Activated CD4-positive, alpha-beta T cell treated with anti-CD3 and anti-CD28 coated beads for 36 hours (primary cell): ENCODE measurements around the gene KRT34. TPM values are rescaled to one million over a fixed set of nuclear protein-coding genes. Genes with fewer than 3 reads are reported as not detected.
A peak's percentile ranks its signal among the peaks of the same experiment; 100 is the strongest.

Experiments used
- ATAC-seq: fragments of 200-7000 bp; cut with Tn5 transposase; one replicate; pipeline ENCODE4 v1.10.0; 2021; ENCODE audit warnings: mild to moderate bottlenecking, moderate library complexity
- CTCF ChIA-PET: fragments of 350-600 bp; sonication (Branson Sonifier 250); formaldehyde crosslinking; loops from one replicate; lab custom pipeline; 2021; ENCODE audit warnings: antibody characterized with exemption; lab: Charles Lee
- POLR2A ChIA-PET: fragments of 350-600 bp; sonication (Branson Sonifier 250); formaldehyde crosslinking; loops from one replicate; lab custom pipeline; 2021; ENCODE audit warnings: antibody characterized with exemption, inconsistent platforms; lab: Charles Lee
- DNase-seq: peaks from one replicate; pipeline ENCODE4 v3.0.0-alpha.2; 2020
- H3K27ac Mint-ChIP-seq: one replicate; pipeline ENCODE4 v1.8.0; 2021; ENCODE audit warnings: mixed read lengths
- H3K27me3 Mint-ChIP-seq: one replicate; pipeline ENCODE4 v1.8.0; 2021; ENCODE audit warnings: mixed read lengths
- H3K36me3 Mint-ChIP-seq: one replicate; pipeline ENCODE4 v1.8.0; 2021; ENCODE audit warnings: low read depth, mixed read lengths
- H3K4me1 Mint-ChIP-seq: one replicate; pipeline ENCODE4 v1.8.0; 2021; ENCODE audit warnings: mixed read lengths
- H3K4me3 Mint-ChIP-seq: one replicate; pipeline ENCODE4 v1.8.0; 2021; ENCODE audit warnings: mild to moderate bottlenecking, moderate library complexity, mixed read lengths
- H3K9me3 Mint-ChIP-seq: one replicate; pipeline ENCODE4 v1.8.0; 2021; ENCODE audit warnings: low read depth, mixed read lengths
- intact Hi-C, 2 experiments: fragments of 100-400 bp; cut with DNase I in 1 of 2; cut with micrococcal nuclease in 1 of 2; formaldehyde crosslinking; loops; one replicate each; pipeline versions ENCODE4 v1.14.2 to v1.15.1; 2022 to 2024; cut with DNase I, micrococcal nuclease
- total RNA-seq, 2 experiments: library from RNA; stranded (reverse); gene quantifications; one replicate each; pipeline ENCODE4 v1.2.3, GENCODE V29; 2021

Gene KRT34
- total RNA-seq, 2 experiments from 2014 or later: not detected

- no peaks in the 10 kb centered on the region for H3K36me3 Mint-ChIP-seq
- POLR2A ChIA-PET: no interaction called here
- H3K4me1 Mint-ChIP-seq: no peaks in the 10 kb centered on the region
- CTCF ChIA-PET: interaction anchor here (0.8 to 3.4 kb wide), 9 partner anchors 9 to 547 kb away, joined by 3 to 13 read pairs (median 3); no protein-coding TSS in a partner anchor
- DNase-seq (no peak), ATAC-seq (no peak)
- no peaks in the 10 kb centered on the region for H3K9me3 Mint-ChIP-seq
- no peak overlapping the region for H3K4me3 Mint-ChIP-seq
- H3K27me3 Mint-ChIP-seq: no peaks in the 10 kb centered on the region
- H3K27ac Mint-ChIP-seq: no peak overlapping the region
- intact Hi-C loops: no loop called here
These were observed 35.5 kb upstream of the KRT34 start for GRCh38 chr17:41417576-41418015.

DNA sequence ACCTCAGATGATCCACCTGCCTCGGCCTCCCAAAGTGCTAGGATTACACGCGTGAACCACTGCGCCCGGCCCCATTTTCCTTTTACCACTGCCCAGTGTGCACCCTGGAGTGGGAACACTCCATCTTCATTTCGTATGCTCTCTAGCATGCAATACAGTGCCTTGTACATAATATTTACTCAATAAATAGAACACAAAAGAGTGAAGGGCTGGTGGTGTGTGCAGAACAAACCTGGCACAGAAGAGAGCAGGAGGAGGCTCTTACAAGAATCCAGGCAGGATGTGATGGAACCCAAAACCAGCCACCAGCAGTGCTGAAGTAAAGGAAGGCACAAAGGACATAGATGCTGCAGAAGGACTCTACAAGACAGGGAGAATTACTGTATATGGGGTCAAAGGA is 35.0 kb upstream of the KRT34 start:
- no peak for ATAC-seq
- no peak for DNase-seq
- intact Hi-C loops: no loop called here
- Mint-ChIP-seq H3K4me1 (no peaks in the 10 kb centered on the region), H3K9me3 (no peaks in the 10 kb centered on the region), H3K27me3 (no peaks in the 10 kb centered on the region), H3K36me3 (no peaks in the 10 kb centered on the region), H3K4me3 (no peak overlapping the region), H3K27ac (no peak overlapping the region)
- POLR2A ChIA-PET: no interaction called here
- CTCF ChIA-PET: interaction anchor here (1.0 to 3.4 kb wide), 7 partner anchors 9 to 77 kb away, joined by 3 to 13 read pairs (median 3); no protein-coding TSS in a partner anchor

GRCh38 chr17:41416479-41416878 is 34.4 kb upstream of the KRT34 start:
- intact Hi-C loops: no loop called here
- ChIA-PET CTCF (interaction anchor here (1.4 kb wide), 1 partner anchor 9 kb away, joined by 4 read pairs; no protein-coding TSS in a partner anchor), POLR2A (no interaction called here)
- no peak overlapping the region for H3K27ac Mint-ChIP-seq
- no peak for DNase-seq
- ATAC-seq: no peak
- no peaks in the 10 kb centered on the region for H3K36me3 Mint-ChIP-seq
- H3K4me3 Mint-ChIP-seq: no peak overlapping the region
- H3K4me1 Mint-ChIP-seq: no peaks in the 10 kb centered on the region
- H3K27me3 Mint-ChIP-seq: no peaks in the 10 kb centered on the region
- H3K9me3 Mint-ChIP-seq: no peaks in the 10 kb centered on the region

- no peak overlapping the region for H3K4me3 Mint-ChIP-seq
- H3K27ac Mint-ChIP-seq: no peak overlapping the region
- POLR2A ChIA-PET: no interaction called here
- ATAC-seq: no peak
- H3K9me3 Mint-ChIP-seq: no peaks in the 10 kb centered on the region
- no peaks in the 10 kb centered on the region for H3K36me3 Mint-ChIP-seq
- no peaks in the 10 kb centered on the region for H3K4me1 Mint-ChIP-seq
- H3K27me3 Mint-ChIP-seq: no peaks in the 10 kb centered on the region
- intact Hi-C loops: no loop called here
- DNase-seq: no peak
- CTCF ChIA-PET: interaction anchor here (1.4 kb wide), 1 partner anchor 8 kb away, joined by 4 read pairs; no protein-coding TSS in a partner anchor
These were observed 33.8 kb upstream of the KRT34 start for GRCh38 chr17:41415833-41416335.

- CTCF ChIA-PET: no interaction called here
- Mint-ChIP-seq H3K27ac (no peak overlapping the region), H3K36me3 (no peaks in the 10 kb centered on the region), H3K4me1 (no peaks in the 10 kb centered on the region), H3K9me3 (no peaks in the 10 kb centered on the region), H3K27me3 (no peaks in the 10 kb centered on the region), H3K4me3 (no peak overlapping the region)
- ATAC-seq: no peak
- intact Hi-C loops: no loop called here
- DNase-seq: no peak
- POLR2A ChIA-PET: no interaction called here
These were observed 33.3 kb upstream of the KRT34 start for GRCh38 chr17:41415411-41415810.

DNA sequence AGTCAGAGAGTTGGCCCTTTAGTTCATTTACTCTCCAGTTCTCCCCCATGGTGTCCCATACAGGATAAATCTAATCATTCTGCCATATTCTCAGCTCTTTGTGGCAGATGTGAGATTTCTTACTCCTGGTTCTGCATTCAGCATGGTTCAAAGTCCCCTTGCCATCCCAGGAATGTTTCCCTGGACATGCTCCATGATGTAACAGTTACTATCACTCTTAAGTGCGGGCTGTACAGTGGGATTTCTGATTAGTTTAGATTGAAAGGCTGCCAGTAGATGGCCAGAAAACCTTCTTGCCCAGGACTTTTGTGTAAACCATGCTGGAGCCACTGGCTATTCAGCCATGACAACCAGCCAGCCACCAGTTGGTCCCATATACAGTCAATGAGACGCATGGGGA is 31.9 kb upstream of the KRT34 start:
- ATAC-seq (no peak), DNase-seq (no peak)
- Mint-ChIP-seq H3K9me3 (no peaks in the 10 kb centered on the region), H3K36me3 (no peaks in the 10 kb centered on the region), H3K27me3 (no peaks in the 10 kb centered on the region), H3K27ac (no peak overlapping the region), H3K4me3 (no peak overlapping the region), H3K4me1 (peaks cover 4% of the 10 kb centered on the region)
- ChIA-PET POLR2A (no interaction called here), CTCF (interaction anchor here (0.6 kb wide), 1 partner anchor 135 kb away, joined by 3 read pairs; no protein-coding TSS in a partner anchor)
- intact Hi-C loops: no loop called here

DNA sequence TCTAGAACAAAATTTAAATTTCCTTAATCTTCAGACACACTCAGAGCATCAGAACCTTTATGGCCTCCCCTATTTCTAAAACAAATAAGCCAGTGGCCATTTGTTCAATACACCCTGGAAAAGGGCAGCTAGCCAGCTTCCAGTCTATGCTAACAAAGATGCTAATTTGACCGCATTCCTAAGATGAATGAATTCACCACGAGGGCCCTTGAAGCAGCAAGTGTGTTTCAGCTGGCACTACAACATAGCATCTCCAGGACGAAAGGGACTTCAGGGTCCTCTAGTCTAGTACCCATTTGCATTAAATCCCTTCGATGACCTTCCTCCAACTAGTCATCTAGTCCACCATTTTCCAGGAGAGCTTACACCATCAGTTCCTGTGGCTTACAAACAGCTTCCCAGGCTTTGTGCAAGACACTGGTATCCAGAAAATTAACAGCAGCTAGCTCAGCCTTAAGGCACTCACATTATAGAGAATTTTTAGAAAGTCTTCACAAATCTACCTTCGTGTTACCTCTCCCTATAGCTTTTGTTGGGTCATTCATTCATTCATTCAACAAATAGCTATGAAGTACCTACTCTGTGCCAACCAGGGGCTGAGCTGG is 31.3 kb upstream of the KRT34 start:
- peaks cover 6% of the 10 kb centered on the region for H3K4me1 Mint-ChIP-seq
- CTCF ChIA-PET: interaction anchor here (0.6 to 0.9 kb wide), 2 partner anchors 31 to 136 kb away, joined by 3 read pairs; partner anchors contain the start of gene KRT34

DNA sequence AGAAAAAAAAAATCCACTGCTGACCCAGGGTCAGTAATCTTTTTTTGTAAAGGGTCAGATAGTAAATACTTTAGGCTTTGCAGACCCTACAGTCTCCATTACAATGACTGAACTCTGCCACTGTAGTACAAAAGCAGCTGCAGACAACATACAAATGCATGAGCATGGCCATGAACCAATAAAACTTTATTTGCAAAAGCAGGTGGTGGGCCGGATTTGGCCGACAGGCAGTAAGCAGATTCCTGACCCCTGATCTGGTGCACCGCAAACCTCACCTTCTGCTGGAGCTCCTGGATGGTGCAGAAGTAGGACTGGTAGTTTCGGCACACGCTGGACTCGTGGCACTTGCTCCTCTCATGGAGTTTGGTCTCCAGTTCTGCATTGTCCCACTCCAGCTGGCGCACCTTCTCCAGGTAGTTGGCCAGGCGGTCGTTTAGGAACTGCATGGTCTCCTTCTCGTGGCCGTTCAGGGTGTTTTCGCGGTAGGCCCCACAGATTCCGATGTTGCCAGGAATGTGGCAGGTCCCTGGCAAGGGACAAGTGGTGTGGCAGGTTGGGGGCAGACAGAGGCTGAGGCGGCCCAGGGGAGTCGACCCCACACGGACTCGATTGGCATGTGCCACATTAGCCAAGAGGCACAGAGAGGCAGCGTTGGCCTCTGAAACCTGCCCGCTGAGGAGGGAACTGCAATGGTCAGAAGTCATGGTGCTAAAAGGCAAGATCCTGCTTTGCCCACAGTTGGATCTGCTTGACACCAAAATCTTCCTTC is 29.1 kb upstream of the KRT34 start:
- Mint-ChIP-seq H3K27ac (no peak overlapping the region), H3K27me3 (no peaks in the 10 kb centered on the region), H3K4me3 (no peak overlapping the region), H3K4me1 (peaks cover 8% of the 10 kb centered on the region), H3K36me3 (no peaks in the 10 kb centered on the region), H3K9me3 (no peaks in the 10 kb centered on the region)
- DNase-seq (no peak), ATAC-seq (no peak)
- intact Hi-C loops: no loop called here
- CTCF ChIA-PET: interaction anchor here (1.0 kb wide), 1 partner anchor 63 kb away, joined by 4 read pairs; no protein-coding TSS in a partner anchor
- POLR2A ChIA-PET: no interaction called here

More for the DNA sequence above, 31.3 kb upstream of the KRT34 start:
- DNase-seq (no peak), ATAC-seq (no peak)
- Mint-ChIP-seq H3K27me3 (no peaks in the 10 kb centered on the region), H3K9me3 (no peaks in the 10 kb centered on the region), H3K27ac (no peak overlapping the region), H3K36me3 (no peaks in the 10 kb centered on the region), H3K4me3 (no peak overlapping the region)
- intact Hi-C loops: no loop called here
- POLR2A ChIA-PET: no interaction called here

DNA sequence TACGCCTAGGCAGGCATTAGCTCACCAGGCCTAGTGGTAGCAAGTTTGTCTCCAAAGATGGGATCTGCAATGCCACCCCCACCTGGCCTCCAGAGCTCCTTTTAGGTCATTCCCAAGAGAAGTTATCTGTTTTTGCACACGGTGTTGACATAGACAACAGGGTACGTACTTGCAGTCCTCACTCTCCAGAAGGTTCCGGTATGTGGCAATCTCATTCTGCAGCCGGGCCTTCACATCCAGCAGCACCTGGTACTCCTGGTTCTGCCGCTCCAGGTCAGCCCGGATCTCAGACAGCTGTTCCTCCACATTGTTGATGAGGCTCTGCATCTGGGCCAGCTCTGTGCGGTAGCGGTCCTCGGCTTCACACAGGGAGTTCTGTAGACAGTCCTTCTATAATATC is 25.1 kb upstream of the KRT34 start:
- ATAC-seq (no peak), DNase-seq (no peak)
- Mint-ChIP-seq H3K4me3 (no peak overlapping the region), H3K36me3 (no peaks in the 10 kb centered on the region), H3K27ac (no peak overlapping the region), H3K27me3 (no peaks in the 10 kb centered on the region), H3K4me1 (peaks cover 32% of the 10 kb centered on the region), H3K9me3 (no peaks in the 10 kb centered on the region)
- intact Hi-C loops: loop anchor here in 1 of 2 experiments (10.0 kb wide), 1 partner anchor 792 kb away; no protein-coding TSS in a partner anchor
- CTCF ChIA-PET: interaction anchor here (1.4 kb wide), 1 partner anchor 9 kb away, joined by 4 read pairs; no protein-coding TSS in a partner anchor
- POLR2A ChIA-PET: no interaction called here

DNA sequence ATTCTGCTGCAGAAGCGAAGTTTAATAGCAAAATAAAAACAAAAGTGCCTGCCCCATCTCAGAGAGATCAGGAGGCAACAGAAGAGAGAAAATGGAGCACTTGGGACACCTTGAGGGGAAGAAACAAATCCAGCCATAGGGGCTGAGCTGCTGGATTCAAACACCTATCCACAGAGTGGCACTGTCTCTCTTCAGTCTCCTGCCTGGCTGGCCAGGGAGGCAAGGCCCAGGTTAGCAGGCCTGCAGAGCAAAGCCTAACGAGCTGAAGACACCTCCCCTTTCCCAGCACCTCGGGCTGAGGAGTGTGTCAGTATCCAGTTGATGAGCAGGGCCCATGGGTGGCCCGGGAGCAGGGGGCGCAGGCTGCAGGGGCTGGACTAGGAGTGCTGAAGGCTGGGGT is 24.1 kb upstream of the KRT34 start:
- DNase-seq: no peak
- POLR2A ChIA-PET: no interaction called here
- Mint-ChIP-seq H3K36me3 (no peaks in the 10 kb centered on the region), H3K27me3 (no peaks in the 10 kb centered on the region), H3K4me3 (no peak overlapping the region), H3K27ac (no peak overlapping the region), H3K9me3 (no peaks in the 10 kb centered on the region), H3K4me1 (peaks cover 35% of the 10 kb centered on the region)
- CTCF ChIA-PET: interaction anchor here (3.2 to 3.7 kb wide), 2 partner anchors 12 to 143 kb away, joined by 13 to 21 read pairs; no protein-coding TSS in a partner anchor
- no peak for ATAC-seq
- intact Hi-C loops: loop anchor here in 1 of 2 experiments (10.0 kb wide), 1 partner anchor 791 kb away; no protein-coding TSS in a partner anchor

- Mint-ChIP-seq H3K27me3 (peaks cover 2% of the 10 kb centered on the region), H3K36me3 (no peaks in the 10 kb centered on the region), H3K4me1 (peaks cover 38% of the 10 kb centered on the region), H3K27ac (peak overlapping the region; percentile 87), H3K9me3 (no peaks in the 10 kb centered on the region), H3K4me3 (peak overlapping the region; percentile 10)
- CTCF ChIA-PET: interaction anchor here (0.7 to 3.7 kb wide), 10 partner anchors 13 to 555 kb away, joined by 3 to 21 read pairs (median 6); no protein-coding TSS in a partner anchor
- ATAC-seq (peak; percentile 91), DNase-seq (peak; percentile 80)
- intact Hi-C loops: loop anchor here in 1 of 2 experiments (2.0 to 10.0 kb wide), 3 partner anchors 145 to 789 kb away; no protein-coding TSS in a partner anchor
- POLR2A ChIA-PET: interaction anchor here (0.8 to 1.5 kb wide), 4 partner anchors 144 to 861 kb away, joined by 3 to 8 read pairs (median 3); partner anchors contain the start of gene EIF1
These were observed 22.0 kb upstream of the KRT34 start for GRCh38 chr17:41404024-41404671.
